Osteocyte (in vitro differentiated cells): ENCODE measurements around the gene HPCAL1. TPM values are rescaled to one million over a fixed set of nuclear protein-coding genes. Genes with fewer than 3 reads are reported as not detected.

Experiments used
- DNase-seq: peaks from one replicate; pipeline ENCODE4 v3.0.0; 2021; ENCODE audit warnings: mixed read lengths; ENCODE audit not compliant: unreplicated experiment; ENCODE audit errors: extremely low spot score
- H3K27ac Mint-ChIP-seq: one replicate; pipeline ENCODE4 v1.8.0; 2021; ENCODE audit warnings: mild to moderate bottlenecking, mixed read lengths; ENCODE audit not compliant: unreplicated experiment
- H3K27me3 Mint-ChIP-seq: one replicate; pipeline ENCODE4 v1.8.0; 2021; ENCODE audit warnings: mixed read lengths; ENCODE audit not compliant: unreplicated experiment
- H3K36me3 Mint-ChIP-seq: one replicate; pipeline ENCODE4 v1.8.0; 2021; ENCODE audit warnings: mixed read lengths; ENCODE audit not compliant: unreplicated experiment
- H3K4me1 Mint-ChIP-seq: one replicate; pipeline ENCODE4 v1.8.0; 2021; ENCODE audit warnings: mixed read lengths; ENCODE audit not compliant: unreplicated experiment
- H3K4me3 Mint-ChIP-seq: one replicate; pipeline ENCODE4 v1.8.0; 2021; ENCODE audit warnings: mild to moderate bottlenecking, moderate library complexity, mixed read lengths; ENCODE audit not compliant: unreplicated experiment
- H3K9me3 Mint-ChIP-seq: one replicate; pipeline ENCODE4 v1.8.0; 2021; ENCODE audit warnings: mixed read lengths; ENCODE audit not compliant: unreplicated experiment
- CTCF ChIP-seq: fragments of 200-600 bp; sonication (generic); IDR thresholded peaks from 2 replicates; pipeline ENCODE4 v1.5.0; 2021; ENCODE audit warnings: antibody characterized with exemption, mild to moderate bottlenecking, moderate library complexity
- total RNA-seq: library from RNA; stranded (reverse); gene quantifications from 2 replicates; pipeline ENCODE4 v1.2.1, GENCODE V29; 2021

Gene HPCAL1
- total RNA-seq, 1 donor from 2014 or later: 56.8 TPM

- no peaks in the 10 kb centered on the region for H3K36me3 Mint-ChIP-seq
- no peaks in the 10 kb centered on the region for H3K9me3 Mint-ChIP-seq
- peak overlapping the region; percentile 93 for H3K4me3 Mint-ChIP-seq
- H3K27ac Mint-ChIP-seq: no peak overlapping the region
- peaks cover 29% of the 10 kb centered on the region for H3K4me1 Mint-ChIP-seq
- TF ChIP-seq CTCF: no peak
- H3K27me3 Mint-ChIP-seq: no peaks in the 10 kb centered on the region
- no peak for DNase-seq
These were observed 2.0 kb downstream of the HPCAL1 start for GRCh38 chr2:10304458-10305253.

DNA sequence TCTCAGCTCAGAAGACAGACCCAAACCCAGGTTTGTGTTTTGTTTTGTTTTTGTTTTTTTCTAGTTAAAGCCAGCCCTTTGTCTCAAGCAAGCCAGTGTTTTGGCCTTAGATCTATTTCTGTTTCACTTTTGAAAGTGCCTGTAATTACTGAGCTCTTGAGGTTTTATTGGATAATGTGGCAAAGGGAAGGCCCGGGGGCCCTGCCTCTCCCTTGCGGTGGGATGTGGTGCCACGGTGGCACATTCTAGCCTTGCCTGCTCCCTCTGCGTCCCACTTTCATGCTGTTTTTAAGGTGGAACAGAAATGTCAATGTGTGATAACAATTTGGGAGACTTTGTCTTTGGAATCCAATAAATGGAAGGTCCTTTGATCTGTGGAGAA, 2.5 kb downstream of the HPCAL1 start:
- peaks cover 30% of the 10 kb centered on the region for H3K4me1 Mint-ChIP-seq
- no peak for TF ChIP-seq CTCF
- no peaks in the 10 kb centered on the region for H3K27me3 Mint-ChIP-seq
- peak overlapping the region; percentile 47 for H3K27ac Mint-ChIP-seq
- H3K9me3 Mint-ChIP-seq: no peaks in the 10 kb centered on the region
- H3K4me3 Mint-ChIP-seq: peak overlapping the region; percentile 93
- DNase-seq: no peak
- no peaks in the 10 kb centered on the region for H3K36me3 Mint-ChIP-seq

- no peaks in the 10 kb centered on the region for H3K9me3 Mint-ChIP-seq
These were observed 3.0 kb downstream of the HPCAL1 start for GRCh38 chr2:10305715-10306114.

DNA sequence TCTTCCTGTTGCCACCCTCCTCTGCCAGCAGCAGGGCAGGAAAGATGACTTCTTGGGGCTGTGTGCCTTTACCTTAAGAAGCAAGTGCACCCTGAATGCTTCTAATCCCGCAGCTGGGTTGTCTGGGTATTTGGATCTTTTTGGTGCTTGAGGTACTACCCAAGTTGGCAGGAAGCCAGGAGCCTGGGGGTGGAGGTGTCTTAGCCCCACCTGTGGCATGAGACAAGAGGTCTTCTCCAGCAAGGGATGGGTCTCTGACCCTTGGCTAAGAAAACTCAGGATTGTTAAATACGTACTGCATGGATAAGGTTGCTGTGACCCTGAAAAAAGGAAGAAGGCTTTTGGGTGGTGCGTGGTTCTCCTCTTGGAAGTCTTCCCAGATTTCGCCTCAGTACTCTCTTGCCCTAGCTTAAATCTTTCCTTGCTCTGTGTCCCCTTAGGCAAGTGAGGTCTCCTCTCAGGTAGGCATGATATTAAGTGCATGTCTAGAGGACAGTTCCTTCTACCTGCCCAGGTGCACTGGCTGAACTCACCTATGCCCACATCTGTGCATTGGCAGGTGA, 4.3 kb downstream of the HPCAL1 start:
- TF ChIP-seq CTCF: no peak
- Mint-ChIP-seq H3K27me3 (no peaks in the 10 kb centered on the region), H3K27ac (no peak overlapping the region), H3K36me3 (no peaks in the 10 kb centered on the region), H3K9me3 (no peaks in the 10 kb centered on the region), H3K4me1 (peaks cover 30% of the 10 kb centered on the region), H3K4me3 (no peak overlapping the region)
- no peak for DNase-seq

More at GRCh38 chr2:10305715-10306114, 3.0 kb downstream of the HPCAL1 start:
- no peak for DNase-seq
- Mint-ChIP-seq H3K27me3 (no peaks in the 10 kb centered on the region), H3K4me3 (no peak overlapping the region), H3K27ac (peak overlapping the region; percentile 47), H3K36me3 (no peaks in the 10 kb centered on the region), H3K4me1 (peaks cover 30% of the 10 kb centered on the region)
- peak; percentile 17 for TF ChIP-seq CTCF

DNA sequence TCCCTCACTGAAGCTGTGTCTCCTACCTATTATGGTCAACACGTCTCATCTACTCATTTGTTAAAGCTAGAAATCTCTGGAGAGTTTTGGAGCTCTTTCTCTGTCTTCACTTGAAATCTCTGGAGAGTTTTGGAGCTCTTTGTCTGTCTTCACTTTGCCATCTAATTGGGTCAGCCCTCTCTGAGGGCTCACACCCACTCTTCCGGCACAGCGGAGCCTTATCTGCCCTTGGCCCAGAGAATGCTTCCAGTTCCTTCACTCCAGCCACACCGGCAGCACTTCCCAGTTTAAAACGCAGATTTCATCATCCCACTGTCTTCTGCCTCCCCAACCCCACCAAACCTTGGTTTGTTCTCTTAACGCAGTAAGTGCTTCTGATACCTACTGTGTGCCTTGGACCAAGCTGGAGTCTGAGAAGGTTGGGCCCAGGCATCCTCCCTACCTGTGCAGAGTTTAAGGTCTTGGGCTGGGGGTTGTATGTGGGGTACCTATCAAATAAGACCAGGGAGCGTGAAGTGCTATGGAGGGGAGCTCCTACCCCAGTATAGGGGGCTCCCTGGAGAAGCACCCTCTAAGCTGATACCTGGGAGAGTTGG, 5.0 kb downstream of the HPCAL1 start:
- no peak for DNase-seq
- no peaks in the 10 kb centered on the region for H3K36me3 Mint-ChIP-seq
- no peak overlapping the region for H3K4me3 Mint-ChIP-seq
- TF ChIP-seq CTCF: no peak
- H3K9me3 Mint-ChIP-seq: no peaks in the 10 kb centered on the region
- no peak overlapping the region for H3K27ac Mint-ChIP-seq
- peaks cover 30% of the 10 kb centered on the region for H3K4me1 Mint-ChIP-seq
- H3K27me3 Mint-ChIP-seq: no peaks in the 10 kb centered on the region
